Ascending aorta (tissue), 2 donors: ENCODE results near the gene USP34. TPM values are rescaled to one million over a fixed set of nuclear protein-coding genes. Genes with fewer than 3 reads are reported as not detected.
"Not testable (repeated sequence)": the region's sequence is repeated elsewhere in the genome, so short reads cannot be mapped to it uniquely, and the experiment has no call there.

ENCODE experiments used
- DNase-seq, 2 donors: peaks; one replicate each; pipeline ENCODE4 v3.0.0-alpha.2; 2019; ENCODE audit warnings: low spot score in 2 of 2
- H3K27ac ChIP-seq, 2 donors: fragments of 200-600 bp; sonication (generic); one replicate each; pipeline ENCODE4 v1.5.1; 2016 to 2017; ENCODE audit warnings: mild to moderate bottlenecking in 1 of 2
- H3K27me3 ChIP-seq: fragments of 200-600 bp; sonication (generic); one replicate; pipeline ENCODE4 v1.5.1; 2017
- H3K36me3 ChIP-seq, 2 donors: fragments of 200-600 bp; sonication (generic); one replicate each; pipeline ENCODE4 v1.5.1; 2016
- H3K4me1 ChIP-seq, 2 donors: fragments of 200-600 bp; sonication (generic); one replicate each; pipeline ENCODE4 v1.5.1; 2016 to 2017; ENCODE audit warnings: mild to moderate bottlenecking in 1 of 2
- H3K4me3 ChIP-seq, 2 donors: fragments of 200-600 bp; sonication (generic); one replicate each; pipeline ENCODE4 v1.5.1; 2016 to 2017; ENCODE audit warnings: mild to moderate bottlenecking in 1 of 2
- H3K9me3 ChIP-seq, 2 donors: fragments of 200-600 bp; sonication (generic); one replicate each; pipeline ENCODE4 v1.5.1; 2016
- CTCF ChIP-seq, 3 experiments: fragments of 200-600 bp in 2 of 3; fragments of 450-650 bp in 1 of 3; sonication (generic) in 2 of 3; IDR thresholded peaks; one replicate each; pipeline ENCODE4 v1.5.1; 2016 to 2019; ENCODE audit warnings: antibody characterized with exemption in 3 of 3, mild to moderate bottlenecking in 1 of 3, moderate library complexity in 1 of 3
- intact Hi-C: fragments of 100-400 bp; cut with DNase I; formaldehyde crosslinking; loops from one replicate; pipeline ENCODE4 v1.15.1; 2023
- total RNA-seq: library from RNA; depleted of rRNA; stranded (reverse); fragments of >200 nt; gene quantifications from one replicate; pipeline ENCODE4 v1.1.0, GENCODE V29; 2016

The USP34 gene
- total RNA-seq, 1 donor from 2014 or later, result 59.3 TPM

DNA sequence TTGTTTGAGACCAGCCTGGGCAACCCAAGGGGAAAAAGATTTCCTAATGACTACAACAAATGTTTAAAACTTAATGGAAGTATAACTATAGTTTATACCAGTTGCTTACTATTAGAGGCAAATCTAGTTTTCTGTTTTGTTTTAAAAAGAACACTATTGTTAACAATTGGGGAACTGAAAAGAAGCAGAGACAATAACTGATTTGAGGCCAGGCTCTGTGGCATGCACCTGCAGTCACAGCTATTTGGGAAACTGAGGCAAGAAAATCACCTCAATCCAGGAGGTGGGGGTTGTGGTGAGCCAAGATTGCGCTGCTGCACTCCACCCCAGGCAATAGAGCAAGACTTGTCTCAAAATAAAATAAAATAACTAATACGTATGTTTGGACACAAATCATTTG is 28.2 kb upstream of the USP34 start:
- Histone ChIP-seq H3K36me3 (peaks cover 53 to 88% of the 10 kb centered on the region in 2 donors), H3K4me1 (no peaks in the 10 kb centered on the region), H3K27me3 (no peaks in the 10 kb centered on the region), H3K27ac (no peak overlapping the region), H3K4me3 (no peak overlapping the region), H3K9me3 (no peaks in the 10 kb centered on the region)
- intact Hi-C loops, result no loop called here
- no peak for DNase-seq
- TF ChIP-seq CTCF (IDR thresholded peaks at IDR 0.05), result no peak

- Histone ChIP-seq H3K36me3 (peaks cover 75 to 94% of the 10 kb centered on the region in 2 donors), H3K4me1 (no peaks in the 10 kb centered on the region), H3K9me3 (no peaks in the 10 kb centered on the region), H3K4me3 (no peak overlapping the region), H3K27ac (no peak overlapping the region), H3K27me3 (no peaks in the 10 kb centered on the region)
- intact Hi-C loops, result no loop called here
- TF ChIP-seq CTCF (IDR thresholded peaks at IDR 0.05), result no peak
- no peak for DNase-seq
These were observed 22.6 kb upstream of the USP34 start for GRCh38 chr2:61493523-61493942.

DNA sequence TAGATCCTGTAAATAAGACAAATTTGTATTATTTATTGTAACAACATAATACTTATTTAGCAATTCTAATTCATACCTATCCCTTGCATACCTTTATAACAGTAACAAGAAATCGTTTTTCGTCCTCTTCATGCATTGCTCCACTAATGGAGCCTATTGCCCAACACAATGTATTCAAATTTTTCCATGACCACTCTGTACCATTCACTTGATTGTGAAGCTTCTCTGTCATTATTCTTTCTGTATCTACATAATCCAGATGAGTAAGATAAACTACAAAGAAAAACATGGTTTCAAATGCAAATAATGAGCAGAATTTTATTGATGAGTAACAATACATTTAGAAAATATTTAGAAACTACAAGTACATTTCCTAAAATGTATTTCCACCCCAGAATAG is 21.6 kb upstream of the USP34 start:
- no peaks in the 10 kb centered on the region for H3K4me1 ChIP-seq
- H3K27ac ChIP-seq, result no peak overlapping the region
- no peak for TF ChIP-seq CTCF (IDR thresholded peaks at IDR 0.05)
- H3K27me3 ChIP-seq, result no peaks in the 10 kb centered on the region
- no peak for DNase-seq
- no peak overlapping the region for H3K4me3 ChIP-seq
- peaks cover 75 to 93% of the 10 kb centered on the region in 2 donors for H3K36me3 ChIP-seq
- H3K9me3 ChIP-seq, result no peaks in the 10 kb centered on the region
- intact Hi-C loops, result no loop called here

DNA sequence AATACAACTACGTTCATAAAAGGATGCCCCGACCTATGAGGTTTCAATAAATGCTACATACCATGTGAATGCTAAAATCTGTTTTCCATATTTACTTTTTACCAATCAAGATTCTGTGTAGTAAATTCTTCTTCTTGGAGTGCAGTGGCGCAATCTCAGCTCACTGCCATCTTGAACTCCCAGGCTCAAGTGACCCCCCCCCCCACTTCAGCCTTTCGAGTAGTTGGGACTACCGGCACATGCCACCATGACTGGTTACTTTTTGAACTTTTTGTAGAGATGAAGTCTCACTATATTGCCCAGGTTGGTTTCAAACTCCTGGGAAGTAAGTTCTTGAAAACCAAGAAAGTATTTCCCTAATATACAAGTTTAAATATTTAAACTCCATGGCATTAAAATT is 14.4 kb upstream of the USP34 start:
- DNase-seq, result no peak
- H3K4me3 ChIP-seq, result no peak overlapping the region
- H3K27ac ChIP-seq, result no peak overlapping the region
- no peak for TF ChIP-seq CTCF (IDR thresholded peaks at IDR 0.05)
- H3K9me3 ChIP-seq, result no peaks in the 10 kb centered on the region
- intact Hi-C loops, result no loop called here
- H3K27me3 ChIP-seq, result no peaks in the 10 kb centered on the region
- no peaks in the 10 kb centered on the region for H3K4me1 ChIP-seq
- peaks cover 58 to 94% of the 10 kb centered on the region in 2 donors for H3K36me3 ChIP-seq

DNA sequence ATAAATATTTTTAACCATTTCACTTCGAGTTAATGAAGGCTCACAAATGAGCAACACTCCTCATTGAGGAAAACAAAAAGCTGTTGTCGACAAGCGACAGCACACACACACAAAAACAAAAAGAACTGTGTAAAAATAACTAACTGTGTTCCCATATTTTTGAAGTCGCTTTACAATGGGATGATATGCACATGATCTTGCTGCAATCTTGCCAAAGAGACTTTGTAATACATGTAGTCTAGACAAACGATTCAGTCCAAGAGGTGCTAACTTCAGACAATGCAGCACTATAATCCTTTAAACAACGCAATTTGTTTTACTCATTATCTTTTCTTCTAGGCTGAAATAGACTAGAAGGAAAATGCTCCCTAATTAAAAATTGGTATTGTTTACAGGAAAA is 7.2 kb upstream of the USP34 start:
- intact Hi-C loops, result loop anchor here (10.0 kb wide), 2 partner anchors 413 to 593 kb away; partner anchors contain the start of genes REL and SANBR
- H3K9me3 ChIP-seq, result no peaks in the 10 kb centered on the region
- peaks cover 32 to 62% of the 10 kb centered on the region in 2 donors for H3K36me3 ChIP-seq
- no peak overlapping the region for H3K4me3 ChIP-seq
- H3K4me1 ChIP-seq, result no peaks in the 10 kb centered on the region
- no peak for TF ChIP-seq CTCF (IDR thresholded peaks at IDR 0.05)
- no peaks in the 10 kb centered on the region for H3K27me3 ChIP-seq
- H3K27ac ChIP-seq, result no peak overlapping the region
- no peak for DNase-seq

DNA sequence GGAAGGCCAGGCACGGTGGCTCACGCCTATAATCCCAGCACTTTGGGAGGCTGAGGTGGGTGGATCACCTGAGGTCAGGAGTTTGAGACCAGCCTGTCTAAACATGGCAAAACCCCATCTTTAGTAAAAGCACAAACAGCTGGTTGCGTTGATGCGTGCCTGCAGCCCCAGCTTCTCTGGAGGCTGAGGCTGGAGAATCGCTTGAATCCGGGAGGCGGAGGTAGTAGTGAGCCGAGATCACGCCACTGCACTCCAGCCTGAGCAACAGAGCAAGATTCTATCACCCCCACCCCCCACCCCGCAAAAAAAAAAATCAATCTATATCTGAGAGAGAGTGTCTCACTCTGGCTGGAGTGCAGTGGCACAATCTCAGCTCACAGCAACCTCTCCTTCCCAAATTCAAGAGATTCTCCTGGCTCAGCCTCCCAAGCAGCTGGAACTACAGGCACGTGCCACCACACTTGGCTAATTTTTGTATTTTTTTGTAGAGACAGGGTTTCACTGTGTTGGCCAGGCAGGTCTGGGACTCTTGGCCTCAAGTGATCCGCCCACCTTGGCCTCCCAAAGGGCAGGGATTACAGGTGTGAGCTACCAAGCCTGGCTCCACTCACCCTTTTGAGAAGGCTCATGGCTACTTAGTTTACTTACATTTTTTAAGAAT is 6.2 kb upstream of the USP34 start:
- H3K9me3 ChIP-seq, H3K4me3 ChIP-seq, H3K4me1 ChIP-seq, DNase-seq, H3K27ac ChIP-seq, H3K27me3 ChIP-seq: not testable (repeated sequence)
- intact Hi-C loops, result loop anchor here (10.0 kb wide), 2 partner anchors 412 to 592 kb away; partner anchors contain the start of genes REL and SANBR
- H3K36me3 ChIP-seq, result peaks cover 21 to 52% of the 10 kb centered on the region in 2 donors
